HEK293T (cell line): ENCODE measurements around the gene MYO5B.

Source experiments
- BHLHE40 ChIP-seq: fragments of 450-650 bp; IDR thresholded peaks from 2 replicates; pipeline ENCODE4 v1.6.1; 2016; ENCODE audit warnings: mild to moderate bottlenecking, moderate library complexity, borderline replicate concordance
- CTBP1 ChIP-seq: fragments of 450-650 bp; IDR thresholded peaks from 2 replicates; pipeline ENCODE4 v1.6.1; 2016; ENCODE audit warnings: borderline replicate concordance
- ELF4 ChIP-seq: fragments of 450-650 bp; IDR thresholded peaks from 2 replicates; pipeline ENCODE4 v1.6.1; 2017; ENCODE audit warnings: antibody characterized with exemption
- FOXM1 ChIP-seq: fragments of 450-650 bp; IDR thresholded peaks from 2 replicates; pipeline ENCODE4 v1.6.1; 2017; ENCODE audit warnings: mild to moderate bottlenecking, borderline replicate concordance
- HDGF ChIP-seq: fragments of 450-650 bp; IDR thresholded peaks from 2 replicates; pipeline ENCODE4 v1.6.1; 2017; ENCODE audit warnings: antibody characterized with exemption, borderline replicate concordance
- SP1 ChIP-seq: fragments of 450-650 bp; IDR thresholded peaks from 2 replicates; pipeline ENCODE4 v1.6.1; 2017
- SUZ12 ChIP-seq: fragments of 450-650 bp; IDR thresholded peaks from 2 replicates; pipeline ENCODE4 v1.6.1; 2016; ENCODE audit warnings: mild to moderate bottlenecking
- TARDBP ChIP-seq: fragments of 450-650 bp; IDR thresholded peaks from 2 replicates; pipeline ENCODE4 v1.6.1; 2016
- ZNF384 ChIP-seq: fragments of 450-650 bp; IDR thresholded peaks from 2 replicates; pipeline ENCODE4 v1.6.1; 2016

DNA sequence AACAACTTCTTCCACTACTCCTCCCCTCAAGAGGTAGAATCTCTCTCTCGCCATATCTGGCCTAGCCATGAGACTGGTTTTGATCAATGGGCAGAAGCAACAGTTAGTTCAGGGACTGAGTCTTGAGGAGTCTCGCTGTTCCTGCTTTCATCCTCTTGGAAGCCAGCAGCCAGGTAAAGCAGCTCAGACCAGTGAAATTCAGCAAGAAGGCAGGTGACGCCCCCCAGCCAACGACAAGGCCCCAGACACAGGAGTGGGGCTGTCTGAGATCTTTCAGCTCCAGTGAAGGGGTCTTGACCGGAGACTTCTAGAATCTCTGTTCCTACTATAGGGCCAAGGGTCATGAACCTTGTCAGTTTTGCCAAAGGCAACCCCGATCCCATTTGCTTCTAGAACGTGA lies 341.9 kb downstream of the MYO5B start:
- TF ChIP-seq CTBP1, result no peak
- no peak for TF ChIP-seq BHLHE40
- TF ChIP-seq HDGF, result no peak
- TF ChIP-seq FOXM1, result no peak
- no peak for TF ChIP-seq TARDBP
- TF ChIP-seq SP1, result no peak
- no peak for TF ChIP-seq ELF4
- TF ChIP-seq SUZ12, result no peak
- TF ChIP-seq ZNF384, result no peak
